IPS-18c (cell line): ENCODE measurements around the gene SNCB.

Experiments
- H3K4me3 ChIP-seq: 2 replicates; pipeline ENCODE4 v1.7.0; 2013; ENCODE audit warnings: low read depth, mild to moderate bottlenecking, low read length, moderate library complexity; ENCODE audit not compliant: insufficient read depth
- H3K9me3 ChIP-seq: one replicate; pipeline ENCODE4 v1.6.1; 2013; ENCODE audit warnings: mild to moderate bottlenecking, low read length, moderate library complexity; ENCODE audit not compliant: control insufficient read depth, insufficient read depth

Gene SNCB

DNA sequence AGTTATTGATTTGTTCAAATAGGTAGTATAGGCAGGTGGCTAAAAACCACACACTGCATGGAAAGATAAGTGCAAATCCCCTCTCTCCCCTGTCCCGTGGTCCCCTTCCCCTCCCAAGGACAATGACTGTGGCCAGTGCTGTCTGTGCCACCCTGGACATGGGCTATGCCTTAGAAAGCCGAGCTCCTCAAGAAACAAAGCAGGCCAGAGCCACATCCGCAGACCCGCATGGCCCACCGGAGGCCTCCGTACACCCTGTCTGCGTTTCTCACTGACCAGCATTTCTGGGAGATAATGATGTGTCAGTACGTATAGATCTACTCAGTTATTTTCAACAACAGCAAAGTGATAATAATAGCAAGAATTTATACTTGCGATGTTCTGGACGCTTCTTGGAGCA is 33.2 kb upstream of the SNCB start:
- Histone ChIP-seq H3K4me3 (no peak overlapping the region), H3K9me3 (peaks cover 5% of the 10 kb centered on the region)

DNA sequence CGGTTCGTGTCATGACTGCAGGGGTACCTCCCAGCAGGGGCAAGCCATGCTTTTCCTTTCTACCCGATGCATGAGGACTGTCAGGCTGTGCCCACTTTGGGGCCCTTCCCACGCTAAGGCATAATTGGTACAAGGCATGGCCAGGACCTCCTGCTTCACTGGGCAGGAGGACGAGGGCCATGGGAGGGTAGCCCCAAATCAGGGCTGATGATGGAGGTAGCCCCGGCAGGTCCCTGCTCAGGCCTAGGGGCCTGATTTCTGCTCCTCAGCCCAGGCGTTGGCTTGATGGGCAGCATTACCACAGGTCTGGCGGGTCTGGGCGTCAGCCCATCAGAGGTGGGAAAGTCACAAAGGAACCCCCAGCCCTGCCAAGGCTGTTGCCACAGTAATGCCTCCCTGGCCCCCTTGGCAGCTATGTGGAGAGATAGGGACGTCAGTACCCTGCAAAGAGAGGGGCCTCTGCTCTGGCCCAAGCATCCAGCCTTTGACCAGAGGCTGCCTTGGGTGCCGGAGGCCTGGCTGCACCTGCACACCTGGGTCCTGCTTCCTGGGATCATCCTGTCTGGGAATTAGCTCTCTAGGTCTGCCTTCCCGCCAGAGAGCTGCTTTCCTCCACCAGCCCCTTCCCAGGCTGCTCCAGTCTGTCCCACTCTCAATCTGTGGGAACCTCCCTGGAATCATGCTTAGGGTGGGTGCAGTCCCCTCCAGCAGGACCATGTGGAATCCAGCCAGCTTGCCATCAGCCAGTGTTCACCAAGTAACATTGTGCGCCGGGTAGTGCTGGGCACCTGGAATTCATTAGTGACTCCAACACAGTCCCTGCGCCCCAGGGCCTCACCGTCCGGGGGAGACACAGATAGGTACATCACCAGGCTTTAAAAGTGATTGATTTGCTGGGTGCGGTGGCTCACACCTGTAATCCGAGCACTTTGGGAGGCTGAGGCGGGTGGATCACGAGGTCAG is 32.3 kb upstream of the SNCB start:
- no peak overlapping the region for H3K4me3 ChIP-seq
- H3K9me3 ChIP-seq: peaks cover 3% of the 10 kb centered on the region

DNA sequence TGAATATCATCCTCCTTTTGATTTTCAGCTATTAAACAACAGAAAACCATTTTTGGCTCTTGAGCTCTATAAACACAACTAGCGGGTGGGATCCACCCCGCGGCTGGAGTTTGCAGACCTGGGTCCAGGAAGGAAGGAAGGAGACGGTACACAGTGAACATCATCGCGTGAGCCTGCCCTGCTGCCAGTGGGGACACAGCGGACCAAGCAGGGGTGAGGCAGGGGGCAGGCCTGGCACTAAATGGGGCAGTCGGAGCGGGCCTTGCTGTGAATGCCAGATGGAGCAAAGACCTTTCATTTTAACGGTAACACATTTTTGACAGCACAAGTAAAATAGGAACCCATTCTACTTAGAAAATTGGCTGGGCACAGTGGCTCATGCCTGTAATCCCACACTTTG is 31.3 kb upstream of the SNCB start:
- no peak overlapping the region for H3K4me3 ChIP-seq
- peaks cover 3% of the 10 kb centered on the region for H3K9me3 ChIP-seq

DNA sequence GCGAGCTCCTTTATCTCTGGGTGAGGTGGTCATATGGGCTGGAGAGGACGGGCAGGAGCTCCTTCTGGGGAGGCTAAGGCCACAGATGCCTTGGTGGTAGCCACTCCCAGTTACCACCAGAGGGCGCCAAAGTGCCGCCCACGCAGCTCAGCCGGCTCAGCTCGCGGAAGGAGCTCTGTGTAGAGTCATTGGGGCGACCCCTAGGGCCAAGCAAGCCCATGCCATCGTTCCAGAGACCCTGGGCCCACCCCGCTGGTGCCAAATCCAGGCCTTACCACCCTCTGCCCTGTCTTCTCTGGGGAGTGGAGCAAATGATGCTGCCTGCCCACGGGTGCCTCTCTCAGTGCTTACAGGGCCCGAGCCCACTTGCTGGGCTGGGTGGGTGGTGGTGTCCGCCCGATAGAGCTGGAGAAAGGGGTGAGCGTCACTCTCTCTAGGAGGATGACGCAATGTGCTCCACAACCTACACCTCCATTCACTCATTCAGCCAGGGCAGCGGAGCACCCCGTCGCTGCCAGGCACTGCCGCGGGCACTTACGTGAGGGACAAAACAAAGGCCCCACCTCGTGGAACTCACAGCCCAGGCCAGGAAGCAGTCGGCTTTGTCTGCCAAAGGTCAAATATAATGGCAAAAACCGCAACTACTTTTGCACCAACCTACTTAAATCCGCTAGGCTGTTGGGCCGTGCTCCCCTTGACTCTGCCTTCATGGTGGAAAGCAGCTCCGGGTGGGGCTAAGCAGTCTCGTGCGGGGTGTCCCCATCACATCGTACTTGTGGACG is 30.7 kb upstream of the SNCB start:
- Histone ChIP-seq H3K9me3 (peaks cover 5% of the 10 kb centered on the region), H3K4me3 (no peak overlapping the region)

DNA sequence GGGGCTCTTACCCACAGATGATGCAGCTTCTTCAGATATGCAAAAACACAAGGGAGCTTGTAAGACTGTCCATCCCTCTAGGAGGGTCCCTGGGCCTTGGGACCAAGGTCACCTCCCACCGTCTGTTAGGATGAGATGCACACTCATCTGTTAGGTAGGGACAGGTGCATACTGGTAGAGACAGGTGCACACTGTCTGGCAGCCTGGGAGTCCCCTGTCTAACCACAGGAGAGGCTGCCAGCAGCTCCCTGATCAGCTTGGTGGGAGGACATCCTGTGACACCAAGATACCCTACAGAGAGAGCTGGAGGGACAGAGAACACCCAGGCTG is 30.2 kb upstream of the SNCB start:
- Histone ChIP-seq H3K9me3 (peaks cover 5% of the 10 kb centered on the region), H3K4me3 (no peak overlapping the region)

DNA sequence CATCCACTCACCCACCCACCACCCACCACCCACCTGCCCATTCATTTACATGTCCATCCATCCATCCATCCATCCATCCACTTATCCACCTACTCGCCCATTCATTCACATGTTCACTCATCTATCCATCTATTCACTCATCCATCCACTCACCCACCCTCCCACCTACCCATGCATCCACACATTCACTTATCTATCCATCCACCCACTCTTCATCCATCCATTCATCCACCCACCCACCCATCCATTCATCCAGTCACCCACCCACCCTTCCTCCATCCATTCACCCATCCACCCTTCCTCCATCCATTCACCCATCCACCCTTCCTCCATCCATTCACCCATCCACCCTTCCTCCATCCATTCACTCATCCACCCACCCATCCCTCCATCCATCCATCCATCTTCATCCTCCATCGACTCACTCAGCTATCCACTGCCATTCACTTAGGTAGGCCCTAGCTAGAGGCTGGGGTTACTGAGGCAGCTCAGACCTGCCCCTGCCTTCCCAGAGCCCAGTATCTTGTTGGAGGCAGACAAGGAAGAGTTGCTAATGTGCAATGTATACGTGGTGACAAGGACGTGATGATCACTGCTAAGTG is 29.6 kb upstream of the SNCB start:
- Histone ChIP-seq H3K9me3 (peaks cover 5% of the 10 kb centered on the region), H3K4me3 (no peak overlapping the region)

DNA sequence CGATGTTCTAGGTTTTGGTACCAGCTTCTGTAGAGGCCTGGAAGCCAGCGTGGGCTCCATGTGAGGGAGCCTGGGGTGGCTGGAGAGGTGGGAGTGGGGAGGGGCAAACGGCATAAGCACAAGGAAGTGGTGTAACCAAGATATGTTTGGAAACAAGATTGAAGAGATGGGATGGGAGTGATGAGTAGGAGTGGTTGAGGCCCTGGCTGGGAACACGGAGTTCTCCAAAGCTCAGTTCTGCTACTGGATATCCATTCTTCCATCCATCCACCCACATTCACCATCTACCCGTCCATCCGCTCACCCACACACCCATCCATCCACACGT is 29.1 kb upstream of the SNCB start:
- Histone ChIP-seq H3K4me3 (no peak overlapping the region), H3K9me3 (peaks cover 5% of the 10 kb centered on the region)

DNA sequence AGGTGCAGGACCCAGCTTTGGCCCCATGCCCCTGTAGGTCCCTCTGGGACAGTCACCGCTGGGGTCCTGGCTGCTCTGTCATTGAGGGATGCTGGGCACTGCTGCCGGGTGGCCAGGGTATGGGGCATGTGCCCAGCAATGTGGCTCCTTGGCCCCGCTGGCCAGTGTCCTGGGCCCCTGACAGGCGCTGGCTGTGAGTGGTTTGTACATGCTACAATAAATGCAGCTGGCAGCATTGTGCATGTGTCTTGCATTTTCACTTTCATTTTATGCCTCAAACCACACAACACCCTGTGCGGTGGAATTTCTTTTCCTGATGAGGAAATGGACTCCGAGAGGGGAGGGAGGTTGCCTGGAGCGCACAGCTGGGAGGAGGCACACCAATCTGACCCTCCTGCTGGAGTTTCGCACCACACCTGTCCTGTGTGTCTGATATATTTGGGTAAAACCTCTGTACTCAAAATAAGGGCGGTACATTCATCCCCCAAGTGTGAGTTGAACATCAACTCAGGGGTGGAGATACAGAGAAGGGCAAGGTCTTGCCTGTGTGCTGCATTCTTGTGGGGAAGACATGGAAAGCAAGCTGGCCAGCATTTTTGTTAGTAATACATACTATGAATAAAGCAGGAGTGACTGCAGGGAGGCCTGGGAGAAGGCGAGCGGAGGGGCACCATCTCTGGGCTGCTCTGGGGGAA is 28.6 kb upstream of the SNCB start:
- H3K9me3 ChIP-seq: peaks cover 5% of the 10 kb centered on the region

DNA sequence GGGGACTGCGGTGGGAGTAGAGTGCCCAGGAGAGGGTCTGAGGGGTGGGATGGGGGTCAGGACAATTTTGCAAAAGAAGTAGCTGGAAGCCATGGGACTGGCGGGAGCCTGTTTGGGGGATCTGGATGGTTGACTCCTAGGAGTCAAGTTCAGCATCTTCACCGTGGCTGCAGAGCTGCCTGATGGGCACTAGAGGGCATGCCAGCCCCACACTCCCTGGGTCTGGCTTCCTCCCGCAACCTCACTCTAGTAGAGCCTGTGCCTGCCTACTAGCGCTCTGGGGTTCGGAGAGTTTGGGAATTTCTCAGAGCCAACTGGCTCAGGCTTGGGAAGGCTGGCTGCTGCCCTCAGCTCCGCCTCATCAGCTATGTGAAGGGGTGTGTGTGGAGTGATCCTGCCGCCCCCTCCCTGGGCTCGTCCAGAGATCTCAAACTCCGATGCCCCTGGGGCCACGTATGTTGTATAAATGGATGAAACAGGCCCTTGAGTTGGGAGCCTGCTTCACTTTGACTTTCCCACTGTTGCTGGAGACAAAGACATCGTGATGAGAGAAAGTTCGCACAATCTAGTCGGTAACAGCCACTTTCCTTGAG is 27.8 kb upstream of the SNCB start:
- H3K9me3 ChIP-seq: peaks cover 5% of the 10 kb centered on the region

More for the DNA sequence above, 28.6 kb upstream of the SNCB start:
- no peak overlapping the region for H3K4me3 ChIP-seq

DNA sequence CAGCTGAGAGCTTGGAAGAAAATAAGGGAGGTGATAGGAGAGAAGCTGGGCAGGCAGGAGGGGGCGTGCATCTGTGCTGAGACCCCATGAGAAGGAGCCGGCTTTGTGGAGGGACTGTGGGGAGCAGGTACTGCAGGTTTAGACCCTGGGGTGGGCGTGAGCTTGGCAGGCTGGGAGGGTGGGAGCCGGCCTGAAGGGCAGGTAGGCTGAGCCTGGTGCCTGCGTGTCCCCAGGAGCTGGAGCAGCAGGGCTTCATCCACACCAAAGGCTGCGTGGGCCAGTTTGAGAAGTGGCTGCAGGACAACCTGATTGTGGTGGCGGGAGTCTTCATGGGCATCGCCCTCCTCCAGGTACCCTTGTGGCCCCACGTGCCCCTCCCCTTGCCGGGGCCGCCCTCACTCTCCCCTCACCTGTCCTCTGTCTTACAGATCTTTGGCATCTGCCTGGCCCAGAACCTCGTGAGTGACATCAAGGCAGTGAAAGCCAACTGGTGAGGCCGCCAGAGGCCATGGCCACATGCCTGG is 26.2 kb upstream of the SNCB start:
- H3K4me3 ChIP-seq: no peak overlapping the region
- peaks cover 5% of the 10 kb centered on the region for H3K9me3 ChIP-seq

More for the DNA sequence above, 27.8 kb upstream of the SNCB start:
- H3K4me3 ChIP-seq: no peak overlapping the region

DNA sequence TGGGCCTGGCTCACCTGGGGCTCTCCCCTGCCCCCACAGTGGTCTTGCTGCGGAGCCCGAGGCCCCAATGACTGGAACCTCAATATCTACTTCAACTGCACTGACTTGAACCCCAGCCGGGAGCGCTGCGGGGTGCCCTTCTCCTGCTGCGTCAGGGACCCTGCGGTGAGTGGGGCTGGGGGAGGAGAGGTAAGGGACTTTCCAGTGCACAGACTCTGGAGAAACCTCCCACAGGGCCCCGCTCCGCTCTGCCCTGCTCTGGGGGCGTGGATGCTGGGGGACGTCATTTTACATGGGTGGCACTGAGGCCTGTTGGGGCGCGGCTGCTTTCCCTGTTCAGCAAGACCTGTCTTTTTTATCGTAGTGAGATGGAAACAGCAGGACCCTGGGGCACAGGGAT is 24.5 kb upstream of the SNCB start:
- Histone ChIP-seq H3K4me3 (no peak overlapping the region), H3K9me3 (peaks cover 5% of the 10 kb centered on the region)

DNA sequence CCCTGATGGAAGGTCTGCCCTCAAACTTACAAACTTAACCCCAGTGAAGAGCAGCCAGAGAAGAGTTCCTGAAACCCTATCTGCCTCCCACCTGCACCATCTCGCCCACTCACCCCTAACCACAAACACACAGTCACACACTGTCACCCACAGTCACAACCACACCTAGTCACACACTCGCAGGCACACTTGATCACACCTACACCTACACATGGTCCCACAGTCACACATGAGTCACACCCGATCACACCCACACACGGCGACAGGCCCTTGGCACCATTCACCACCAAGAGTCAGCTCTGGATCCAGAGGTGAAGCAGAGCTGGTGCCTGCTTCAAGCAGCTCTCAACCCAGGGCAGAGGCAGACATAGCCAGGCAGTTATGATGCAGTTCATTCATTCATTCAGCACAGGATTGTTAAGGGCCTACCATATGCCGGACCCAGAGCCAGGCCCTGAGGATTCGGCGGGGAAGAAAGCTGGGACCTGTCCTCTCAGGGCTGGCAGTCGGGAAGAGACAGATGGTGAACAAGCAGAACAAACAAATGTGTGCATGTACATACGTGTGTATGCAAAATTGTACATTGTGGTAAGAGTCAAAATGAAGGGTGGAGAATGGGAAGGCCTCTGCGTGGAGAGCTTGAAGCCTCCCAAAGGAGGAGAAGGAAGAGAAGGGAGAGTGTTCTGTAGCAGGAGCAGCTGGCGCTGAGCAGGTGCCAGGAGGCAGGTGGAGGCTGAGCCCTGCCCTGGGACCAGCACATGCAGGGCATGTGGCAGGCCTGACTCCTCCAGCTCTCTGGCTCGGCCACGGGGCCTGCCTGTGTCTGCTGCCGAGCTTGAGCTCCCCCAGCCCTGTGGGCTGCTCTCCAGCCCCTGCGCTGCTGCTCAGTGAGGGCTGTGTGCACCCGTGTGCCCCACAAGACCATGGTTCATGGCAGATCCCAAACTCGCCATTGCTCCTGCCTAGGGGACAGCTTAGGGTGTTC is 23.4 kb upstream of the SNCB start:
- H3K4me3 ChIP-seq: no peak overlapping the region

DNA sequence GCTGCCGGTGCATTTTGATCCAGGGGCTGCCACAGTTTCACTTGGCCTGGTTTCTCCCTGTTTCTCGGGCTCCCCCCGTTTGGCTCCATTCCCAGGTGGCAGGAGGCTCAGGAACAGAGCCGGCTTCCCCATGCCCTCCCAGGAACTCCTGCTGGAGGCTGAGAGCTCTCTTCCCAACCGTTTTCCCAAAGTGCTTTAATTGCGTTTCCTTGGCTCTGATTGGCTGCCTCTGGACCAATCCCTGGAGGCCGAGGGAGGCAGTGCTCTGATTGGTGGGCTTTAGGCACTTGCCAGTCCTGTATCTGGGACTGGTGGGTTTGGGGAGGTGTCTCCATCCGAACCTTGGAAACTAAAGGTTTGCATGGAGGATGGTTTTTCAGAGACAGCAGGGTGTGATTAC is 21.8 kb upstream of the SNCB start:
- H3K4me3 ChIP-seq: no peak overlapping the region
- peaks cover 5% of the 10 kb centered on the region for H3K9me3 ChIP-seq

More for the DNA sequence above, 23.4 kb upstream of the SNCB start:
- H3K9me3 ChIP-seq: peaks cover 5% of the 10 kb centered on the region

DNA sequence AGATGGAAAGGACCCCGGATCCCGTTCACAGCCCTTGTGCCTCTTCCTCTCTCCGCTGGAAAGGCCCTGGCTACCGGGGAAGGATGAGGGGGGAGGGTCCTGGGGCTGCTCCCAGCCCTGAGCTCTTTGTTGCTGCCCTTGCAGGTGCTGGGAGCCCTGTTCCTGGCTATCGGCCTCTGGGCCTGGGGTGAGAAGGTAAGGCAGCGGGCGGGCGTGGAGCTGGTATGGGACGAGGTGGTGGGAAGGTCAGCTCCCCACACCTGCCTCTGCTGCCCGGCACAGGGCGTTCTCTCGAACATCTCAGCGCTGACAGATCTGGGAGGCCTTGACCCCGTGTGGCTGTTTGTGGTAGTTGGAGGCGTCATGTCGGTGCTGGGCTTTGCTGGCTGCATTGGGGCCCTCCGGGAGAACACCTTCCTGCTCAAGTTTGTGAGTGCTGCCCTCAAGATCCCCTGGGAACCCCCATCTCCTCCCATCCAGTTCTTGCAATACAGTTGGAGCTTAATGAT is 21.2 kb upstream of the SNCB start:
- H3K4me3 ChIP-seq: no peak overlapping the region
- H3K9me3 ChIP-seq: peaks cover 4% of the 10 kb centered on the region

DNA sequence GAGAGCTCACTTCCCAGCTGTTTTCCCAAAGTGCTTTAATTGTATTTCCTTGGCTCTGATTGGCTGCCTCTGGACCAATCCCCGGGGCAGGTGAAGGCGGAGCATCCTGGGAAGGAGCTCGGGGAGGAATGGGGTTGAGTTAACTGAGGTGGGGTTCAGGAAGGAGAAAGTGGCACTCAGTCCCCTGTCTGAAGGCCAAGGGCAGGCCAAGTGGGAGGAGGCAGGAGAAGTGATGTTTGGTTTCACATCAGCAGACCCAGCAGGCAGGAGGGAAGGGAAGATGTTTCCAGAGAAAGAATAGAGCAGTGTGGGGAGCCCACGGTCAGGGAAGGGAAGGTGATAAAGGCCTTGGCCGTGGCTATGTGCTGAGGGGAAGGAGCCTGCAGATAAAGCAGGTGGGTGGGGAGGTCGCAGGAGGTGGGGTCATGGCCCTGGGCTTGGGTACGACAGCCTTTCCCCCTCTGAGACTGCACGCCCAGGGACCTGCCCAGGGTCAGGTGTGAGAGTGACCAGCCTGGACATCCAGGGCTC is 20.1 kb upstream of the SNCB start:
- Histone ChIP-seq H3K9me3 (peaks cover 2% of the 10 kb centered on the region), H3K4me3 (no peak overlapping the region)
